ENCODE data around the gene DPP10.
"Not testable (repeated sequence)": the region's sequence is repeated elsewhere in the genome, so short reads cannot be mapped to it uniquely, and the experiment has no call there.

The DPP10 gene

DNA sequence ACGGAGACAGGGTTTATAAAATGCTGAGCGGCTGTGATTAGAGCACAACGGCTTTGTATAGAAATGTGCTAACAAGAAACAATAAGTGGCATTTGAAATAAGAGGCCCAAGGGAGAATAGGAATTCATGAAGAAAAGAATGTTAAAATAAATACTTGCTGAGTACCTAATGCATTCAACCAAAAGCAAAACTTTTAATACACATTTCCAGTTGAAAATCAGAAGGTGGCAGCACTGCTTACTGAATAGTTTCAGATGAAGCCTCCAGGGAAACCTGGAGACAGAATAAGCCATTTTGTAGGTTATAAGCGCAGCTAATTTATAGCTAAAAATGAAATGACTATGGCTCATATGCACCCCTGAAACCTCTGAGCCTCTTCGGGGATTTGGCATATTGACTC is 286.6 kb downstream of the DPP10 start:
- DNase-seq: peak; percentile 13

DNA sequence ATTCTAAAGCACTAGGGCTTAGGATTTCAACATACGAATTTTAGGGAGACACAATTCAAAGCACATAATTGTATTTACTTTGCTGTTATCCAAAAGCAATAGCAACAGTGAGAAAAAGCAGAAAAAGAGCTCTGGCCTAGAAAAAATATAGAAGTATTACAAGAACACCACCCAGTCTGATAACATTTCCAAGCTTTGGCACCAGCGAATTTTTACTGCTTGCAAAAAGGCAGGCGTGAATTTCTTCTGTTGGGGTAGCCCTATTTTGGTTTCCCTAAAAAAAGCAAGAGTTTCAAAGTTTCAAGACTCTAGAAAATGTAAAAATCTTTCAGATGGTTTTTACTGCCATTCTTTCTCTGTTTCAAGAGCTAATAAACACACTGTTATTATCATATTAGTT is 292.7 kb downstream of the DPP10 start:
- no peak for DNase-seq

- no peak for DNase-seq
Observed at GRCh38 chr2:114742245-114742644, 299.8 kb downstream of the DPP10 start.

DNA sequence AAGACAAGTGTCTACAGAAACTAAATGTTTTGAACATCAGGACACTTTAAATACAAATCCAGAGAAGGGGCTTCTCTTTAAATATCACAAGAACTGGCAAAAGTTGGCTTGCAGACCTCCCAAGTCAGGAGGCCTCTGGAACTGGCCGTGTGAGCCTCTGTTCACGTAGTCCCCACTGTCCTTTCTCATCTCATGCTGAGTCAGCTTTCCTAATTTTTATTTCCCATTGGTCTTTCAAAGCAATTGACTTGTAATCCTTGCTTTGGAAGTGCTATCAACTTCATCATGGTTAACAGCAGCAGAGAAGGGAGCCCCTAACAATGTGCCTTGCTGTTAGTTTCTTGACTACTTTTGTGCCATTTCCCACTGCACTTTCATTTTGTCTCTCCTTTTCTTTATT is 303.3 kb downstream of the DPP10 start:
- DNase-seq: no peak

DNA sequence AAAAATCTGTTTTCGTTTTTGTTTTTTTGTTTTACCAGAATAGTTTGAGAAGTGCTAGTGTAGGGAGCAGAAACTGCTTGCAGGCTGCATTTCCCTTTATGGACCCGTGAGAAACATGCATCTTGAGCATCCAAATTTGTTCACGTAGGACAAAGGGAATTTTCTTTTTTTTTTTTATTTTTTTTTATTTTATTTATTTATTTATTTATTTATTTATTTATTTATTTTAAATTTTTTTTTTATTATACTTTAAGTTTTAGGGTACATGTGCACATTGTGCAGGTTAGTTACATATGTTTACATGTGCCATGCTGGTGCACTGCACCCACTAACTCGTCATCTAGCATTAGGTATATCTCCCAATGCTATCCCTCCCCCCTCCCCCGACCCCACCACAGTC is 305.7 kb downstream of the DPP10 start:
- not testable (repeated sequence) for DNase-seq

- DNase-seq: no peak
Observed at GRCh38 chr2:114752425-114752824, 310.0 kb downstream of the DPP10 start.

- no peak for DNase-seq
Observed at GRCh38 chr2:114753145-114753544, 310.7 kb downstream of the DPP10 start.

- no peak for DNase-seq
Observed at GRCh38 chr2:114754907-114755563, 312.6 kb downstream of the DPP10 start.

GRCh38 chr2:114762376-114762775 is 319.9 kb downstream of the DPP10 start:
- no peak for DNase-seq

GRCh38 chr2:114762986-114763385 is 320.5 kb downstream of the DPP10 start:
- no peak for DNase-seq

DNA sequence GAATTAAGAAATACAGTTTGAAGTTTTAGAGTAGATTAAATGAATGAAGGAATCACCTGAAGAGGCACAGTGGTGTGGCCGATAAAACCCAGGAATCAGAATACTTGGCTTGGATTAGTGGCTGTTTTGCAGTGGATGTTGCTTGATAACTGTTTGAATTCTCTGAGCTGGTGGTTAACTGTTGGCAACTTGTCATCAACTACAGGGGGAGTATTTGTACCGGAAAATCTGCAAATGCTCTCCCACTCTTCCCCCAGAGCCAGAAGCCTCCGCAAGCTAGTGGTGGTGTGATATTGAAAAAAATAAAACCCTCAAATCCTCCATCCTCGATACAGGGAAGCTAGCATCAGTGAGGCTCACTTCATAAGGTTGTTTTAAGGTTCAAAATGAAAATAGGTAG is 326.7 kb downstream of the DPP10 start:
- no peak for DNase-seq

DNA sequence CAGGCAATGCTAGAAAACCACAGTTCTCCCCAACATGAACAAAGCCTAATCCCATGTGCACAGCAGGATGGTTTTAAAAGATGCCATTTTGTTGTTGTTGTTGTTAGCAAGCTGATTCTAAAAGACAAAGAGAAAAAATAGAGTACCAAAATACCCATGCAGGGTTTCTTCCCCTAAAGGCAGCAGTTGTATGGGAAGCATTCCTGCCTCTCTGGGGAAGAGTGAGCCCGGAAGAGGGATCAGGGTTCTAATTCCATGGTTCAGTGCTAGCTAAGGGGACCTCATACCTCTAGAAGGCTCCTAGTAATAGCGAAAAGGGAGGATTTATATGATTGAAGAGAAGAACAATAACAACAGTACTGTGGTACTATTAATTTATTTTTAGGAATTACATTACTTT is 327.6 kb downstream of the DPP10 start:
- no peak for DNase-seq

DNA sequence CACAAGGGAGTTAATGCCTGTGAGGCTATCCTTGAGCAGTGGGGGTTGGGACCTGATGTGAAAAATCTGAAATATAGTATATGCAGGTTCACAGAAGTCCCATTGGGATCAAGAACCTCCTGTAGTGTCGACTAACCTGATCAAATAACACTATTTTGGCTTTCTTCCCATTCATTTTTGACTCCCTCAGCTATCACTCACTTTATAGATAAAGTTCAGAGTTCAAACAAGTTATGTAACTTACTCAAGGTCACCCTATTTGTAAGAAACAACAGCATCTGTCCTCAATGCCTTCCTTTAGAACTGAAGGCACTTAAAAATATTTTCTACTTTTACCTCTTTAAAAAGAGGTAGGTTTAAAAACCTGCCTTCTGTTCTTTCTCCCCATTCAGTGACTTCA is 341.6 kb downstream of the DPP10 start:
- DNase-seq: no peak

- DNase-seq: no peak
Observed at GRCh38 chr2:114784890-114785583, 342.6 kb downstream of the DPP10 start.

- no peak for DNase-seq
Observed at GRCh38 chr2:114786901-114787300, 344.5 kb downstream of the DPP10 start.

GRCh38 chr2:114787486-114787885 is 345.0 kb downstream of the DPP10 start:
- no peak for DNase-seq

- DNase-seq: no peak
Observed at GRCh38 chr2:114789989-114790388, 347.5 kb downstream of the DPP10 start.

- DNase-seq: no peak
Observed at GRCh38 chr2:114797540-114797939, 355.1 kb downstream of the DPP10 start.

- DNase-seq: no peak
Observed at GRCh38 chr2:114797942-114798341, 355.5 kb downstream of the DPP10 start.

GRCh38 chr2:114800371-114800770 is 357.9 kb downstream of the DPP10 start:
- DNase-seq: no peak

DNA sequence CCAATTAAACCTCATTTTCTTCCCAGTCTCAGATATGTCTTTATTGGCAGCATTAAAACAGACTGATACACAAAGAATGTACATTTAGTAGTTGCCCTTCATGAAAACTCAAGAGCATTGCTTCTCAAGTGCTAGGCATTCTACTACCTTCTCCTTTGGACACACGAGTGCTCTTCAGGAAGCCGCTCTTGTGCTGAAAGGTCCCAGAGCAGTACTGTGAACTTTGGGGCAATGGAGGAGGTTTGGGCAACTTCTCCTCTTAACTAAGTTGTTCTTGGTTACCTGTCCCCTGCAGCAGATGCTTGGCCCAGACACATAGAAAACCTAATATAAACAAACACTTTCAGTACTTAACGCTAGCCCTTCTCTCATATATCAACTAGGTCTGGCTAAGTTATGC is 362.8 kb downstream of the DPP10 start:
- DNase-seq: no peak

- no peak for DNase-seq
Observed at GRCh38 chr2:114810092-114810491, 367.7 kb downstream of the DPP10 start.

GRCh38 chr2:114812261-114812660 is 369.8 kb downstream of the DPP10 start:
- DNase-seq: no peak

- no peak for DNase-seq
Observed at GRCh38 chr2:114814355-114814754, 371.9 kb downstream of the DPP10 start.

DNA sequence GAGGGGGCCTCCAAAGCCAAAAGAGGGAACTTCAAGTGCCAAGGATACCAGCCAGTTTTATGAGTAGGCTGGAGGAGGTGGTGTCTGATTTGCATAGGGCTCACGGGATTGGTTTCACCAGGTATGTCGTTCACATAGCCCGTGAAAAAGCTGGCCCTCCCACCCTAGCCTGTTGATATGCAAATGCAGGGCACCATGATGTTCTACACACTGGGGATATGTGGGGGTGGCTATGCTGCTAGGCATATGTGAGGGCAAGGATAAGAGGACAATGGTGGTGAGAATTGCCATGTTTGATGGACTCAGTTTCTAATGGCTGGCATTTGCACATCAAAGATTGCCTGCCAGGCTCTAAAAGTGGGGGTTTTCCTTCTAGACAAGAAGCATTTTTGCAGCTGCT is 378.6 kb downstream of the DPP10 start:
- DNase-seq: no peak
